ENCODE measurements around the gene NEURL4. TPM values are rescaled to one million over a fixed set of nuclear protein-coding genes. Genes with fewer than 3 reads are reported as not detected.

NEURL4 gene
- polyA plus RNA-seq, 2 of the 4 experiments (the other 2 are of a cell fraction), result 12.2 to 50.4 TPM

- Histone ChIP-seq H3K4me3 (peak overlapping the region; percentile 48), H3K27ac (peak overlapping the region; percentile 54 to 82; a peak in 5 of 6 replicates), H3K9me3 (no peaks in the 10 kb centered on the region), H3K4me2 (peak overlapping the region; percentile 100), H3K4me1 (peaks cover 22% of the 10 kb centered on the region; the same call in 2 of the 3 replicates)
- CTCF ChIA-PET, result interaction anchor here (0.7 to 11.0 kb wide), 53 partner anchors 10 to 274 kb away, joined by 3 to 446 read pairs (median 6); partner anchors contain the start of genes ACADVL, ACAP1, CTDNEP1 and DLG4
- no peak; a peak in 1 of 6 replicates for ATAC-seq
- TF ChIP-seq KDM1A (IDR thresholded peaks at IDR 0.05; ENCODE audit: low read depth), result no peak
- TF ChIP-seq NR3C1 (IDR thresholded peaks at IDR 0.05), result no peak
- no peak for TF ChIP-seq CBX8 (IDR thresholded peaks at IDR 0.05)
- no peak for TF ChIP-seq MAZ (IDR thresholded peaks at IDR 0.05; ENCODE audit: borderline replicate concordance, low read depth, low read length)
- no peak for TF ChIP-seq HDAC2 (IDR thresholded peaks at IDR 0.05)
- no peak for TF ChIP-seq SMC3 (IDR thresholded peaks at IDR 0.05)
- TF ChIP-seq, protein P1, sequence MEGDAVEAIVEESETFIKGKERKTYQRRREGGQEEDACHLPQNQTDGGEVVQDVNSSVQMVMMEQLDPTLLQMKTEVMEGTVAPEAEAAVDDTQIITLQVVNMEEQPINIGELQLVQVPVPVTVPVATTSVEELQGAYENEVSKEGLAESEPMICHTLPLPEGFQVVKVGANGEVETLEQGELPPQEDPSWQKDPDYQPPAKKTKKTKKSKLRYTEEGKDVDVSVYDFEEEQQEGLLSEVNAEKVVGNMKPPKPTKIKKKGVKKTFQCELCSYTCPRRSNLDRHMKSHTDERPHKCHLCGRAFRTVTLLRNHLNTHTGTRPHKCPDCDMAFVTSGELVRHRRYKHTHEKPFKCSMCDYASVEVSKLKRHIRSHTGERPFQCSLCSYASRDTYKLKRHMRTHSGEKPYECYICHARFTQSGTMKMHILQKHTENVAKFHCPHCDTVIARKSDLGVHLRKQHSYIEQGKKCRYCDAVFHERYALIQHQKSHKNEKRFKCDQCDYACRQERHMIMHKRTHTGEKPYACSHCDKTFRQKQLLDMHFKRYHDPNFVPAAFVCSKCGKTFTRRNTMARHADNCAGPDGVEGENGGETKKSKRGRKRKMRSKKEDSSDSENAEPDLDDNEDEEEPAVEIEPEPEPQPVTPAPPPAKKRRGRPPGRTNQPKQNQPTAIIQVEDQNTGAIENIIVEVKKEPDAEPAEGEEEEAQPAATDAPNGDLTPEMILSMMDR (IDR thresholded peaks at IDR 0.05), result no peak
- 0 out of 2 replicates have a peak, but pooled peaks have one; percentile 69 for TF ChIP-seq RNF2 (IDR thresholded peaks at IDR 0.05; ENCODE audit: borderline replicate concordance, low read depth)
- FAIRE-seq, result no peak
- 92% methylated on average over 42 of the region's 42 CpGs for WGBS (ENCODE audit: missing lambda C conversion rate)
- POLR2A ChIA-PET, result interaction anchor here (1.3 kb wide), 5 partner anchors 14 to 250 kb away, joined by 3 to 5 read pairs (median 3); partner anchors contain the start of gene SLC2A4
- no peak for DNase-seq (ENCODE audit: low read depth in 1 of 2, low spot score in 1 of 2)
Observed at GRCh38 chr17:7295230-7296180, 33.6 kb downstream of the NEURL4 start.

DNA sequence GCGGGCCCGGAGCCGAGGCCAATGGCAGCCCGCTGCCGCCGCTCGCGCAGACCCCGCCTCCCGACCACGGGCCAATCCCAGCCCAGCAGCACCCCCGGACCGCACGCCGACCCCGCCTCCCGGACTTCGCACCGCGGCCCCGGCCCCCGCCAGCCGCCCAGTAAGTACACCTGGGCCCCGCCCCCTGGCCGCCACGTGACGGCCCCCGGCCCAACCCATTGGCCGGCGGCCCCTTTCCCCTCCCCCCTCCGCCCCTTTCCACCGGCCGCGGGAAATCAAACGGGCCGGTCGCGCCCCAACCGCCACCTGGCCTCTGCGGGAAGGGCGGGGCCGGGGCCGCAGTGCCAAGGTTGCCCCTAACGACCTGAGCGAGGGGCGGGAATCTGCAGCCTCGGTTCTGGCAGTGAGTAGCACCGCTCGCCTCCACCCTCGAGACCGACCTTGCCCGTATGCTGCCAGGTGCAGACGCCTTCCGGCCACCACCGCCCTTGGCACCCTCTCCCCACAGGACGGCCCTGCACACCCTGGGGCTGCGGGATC lies 34.5 kb downstream of the NEURL4 start, which contains the start of gene YBX2:
Gene YBX2, minus strand, starts transcription at position 26 of the 540 bp plus-strand sequence. CDS start 139 bp downstream, outside the sequence.
- FAIRE-seq (no peak), ATAC-seq (peak; percentile 49 to 78), DNase-seq (ENCODE audit: low read depth in 1 of 2, low spot score in 1 of 2) (peak; percentile 89 to 90)
- TF ChIP-seq, protein P2, sequence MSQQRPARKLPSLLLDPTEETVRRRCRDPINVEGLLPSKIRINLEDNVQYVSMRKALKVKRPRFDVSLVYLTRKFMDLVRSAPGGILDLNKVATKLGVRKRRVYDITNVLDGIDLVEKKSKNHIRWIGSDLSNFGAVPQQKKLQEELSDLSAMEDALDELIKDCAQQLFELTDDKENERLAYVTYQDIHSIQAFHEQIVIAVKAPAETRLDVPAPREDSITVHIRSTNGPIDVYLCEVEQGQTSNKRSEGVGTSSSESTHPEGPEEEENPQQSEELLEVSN (IDR thresholded peaks at IDR 0.05; ENCODE audit: borderline replicate concordance, low read depth), result peak; percentile 94
- TF ChIP-seq MAX (IDR thresholded peaks at IDR 0.05) (peak; percentile 68), HEYL (CRISPR knock-in tag; IDR thresholded peaks at IDR 0.05) (no peak), RNF2 (IDR thresholded peaks at IDR 0.05; ENCODE audit: borderline replicate concordance, low read depth) (0 out of 2 replicates have a peak, but pooled peaks have one; percentile 47), RFX5 (IDR thresholded peaks at IDR 0.05) (no peak)
- TF ChIP-seq, protein P3, sequence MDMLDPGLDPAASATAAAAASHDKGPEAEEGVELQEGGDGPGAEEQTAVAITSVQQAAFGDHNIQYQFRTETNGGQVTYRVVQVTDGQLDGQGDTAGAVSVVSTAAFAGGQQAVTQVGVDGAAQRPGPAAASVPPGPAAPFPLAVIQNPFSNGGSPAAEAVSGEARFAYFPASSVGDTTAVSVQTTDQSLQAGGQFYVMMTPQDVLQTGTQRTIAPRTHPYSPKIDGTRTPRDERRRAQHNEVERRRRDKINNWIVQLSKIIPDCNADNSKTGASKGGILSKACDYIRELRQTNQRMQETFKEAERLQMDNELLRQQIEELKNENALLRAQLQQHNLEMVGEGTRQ (IDR thresholded peaks at IDR 0.05), result peak; percentile 69
- peaks cover 22% of the 10 kb centered on the region; the same call in 2 of the 3 replicates for H3K4me1 ChIP-seq
- H3K4me3 ChIP-seq, result peak within 1 kb of the TSS; percentile 48
- 40% methylated on average over 16 of the region's 57 CpGs for WGBS (ENCODE audit: missing lambda C conversion rate)
- peak within 1 kb of the TSS; percentile 54 to 80 for H3K27ac ChIP-seq
- ChIA-PET POLR2A (no interaction called here), CTCF (no interaction called here)
- no peaks in the 10 kb centered on the region for H3K9me3 ChIP-seq
- H3K4me2 ChIP-seq, result peak within 1 kb of the TSS; percentile 100

GRCh38 chr17:7293816-7294613 lies 35.1 kb downstream of the NEURL4 start:
- FAIRE-seq (no peak), DNase-seq (ENCODE audit: low read depth in 1 of 2, low spot score in 1 of 2) (no peak), ATAC-seq (no peak)
- CTCF ChIA-PET, result interaction anchor here (1.5 to 6.3 kb wide), 4 partner anchors 9 to 249 kb away, joined by 4 to 97 read pairs (median 4); partner anchors contain the start of gene SLC2A4
- peak overlapping the region in 1 of 2 experiments; percentile 80; a peak in 4 of 6 replicates for H3K27ac ChIP-seq
- POLR2A ChIA-PET, result interaction anchor here (1.9 kb wide), 1 partner anchor 13 kb away, joined by 5 read pairs; the partner anchor contains the start of gene SLC2A4
- H3K4me3 ChIP-seq, result peak overlapping the region; percentile 48
- TF ChIP-seq ESRRA (IDR thresholded peaks at IDR 0.05; ENCODE audit: borderline replicate concordance, low read length) (no peak), GATA3 (IDR thresholded peaks at IDR 0.05; ENCODE audit: borderline replicate concordance) (no peak), CBX8 (IDR thresholded peaks at IDR 0.05) (no peak), NPAS2 (CRISPR knock-in tag; IDR thresholded peaks at IDR 0.05; ENCODE audit: borderline replicate concordance) (no peak), SREBF2 (IDR thresholded peaks at IDR 0.05) (no peak), HOXB5 (CRISPR knock-in tag; IDR thresholded peaks at IDR 0.05) (peak; percentile 28; the same call in 1 of the 2 replicates)
- no peaks in the 10 kb centered on the region for H3K9me3 ChIP-seq
- peaks cover 22% of the 10 kb centered on the region; the same call in 2 of the 3 replicates for H3K4me1 ChIP-seq
- H3K4me2 ChIP-seq, result peak overlapping the region; percentile 100
- 78% methylated on average over 14 of the region's 75 CpGs for WGBS (ENCODE audit: missing lambda C conversion rate)
